Stimulated activated CD4-positive, alpha-beta T cell treated with anti-CD3 and anti-CD28 coated beads, Interleukin-1b, Interleukin-23, amount 100 ng/mL, for 24 hours (primary cell): Measurements from ENCODE around the gene PRR18.
"Not testable (repeated sequence)": the region's sequence is repeated elsewhere in the genome, so short reads cannot be mapped to it uniquely, and the experiment has no call there.

ENCODE experiments used
- DNase-seq, 4 experiments: peaks; one replicate each; pipeline ENCODE4 v3.0.0-alpha.2; 2020; ENCODE audit warnings: low read depth in 4 of 4, low spot score in 1 of 4

The PRR18 gene, protein sequence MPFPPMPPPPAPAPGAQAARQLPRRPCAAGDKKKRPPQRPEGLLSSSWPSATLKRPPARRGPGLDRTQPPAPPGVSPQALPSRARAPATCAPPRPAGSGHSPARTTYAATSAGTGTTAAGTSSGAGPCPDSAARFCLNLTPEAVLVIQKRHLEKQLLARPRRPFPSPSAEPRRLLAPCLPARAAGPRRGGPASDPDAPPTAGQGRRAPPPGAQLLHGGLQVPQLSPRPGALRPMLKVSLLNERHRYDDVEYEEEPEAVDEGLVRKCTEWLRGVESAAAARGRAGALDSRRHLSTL

DNA sequence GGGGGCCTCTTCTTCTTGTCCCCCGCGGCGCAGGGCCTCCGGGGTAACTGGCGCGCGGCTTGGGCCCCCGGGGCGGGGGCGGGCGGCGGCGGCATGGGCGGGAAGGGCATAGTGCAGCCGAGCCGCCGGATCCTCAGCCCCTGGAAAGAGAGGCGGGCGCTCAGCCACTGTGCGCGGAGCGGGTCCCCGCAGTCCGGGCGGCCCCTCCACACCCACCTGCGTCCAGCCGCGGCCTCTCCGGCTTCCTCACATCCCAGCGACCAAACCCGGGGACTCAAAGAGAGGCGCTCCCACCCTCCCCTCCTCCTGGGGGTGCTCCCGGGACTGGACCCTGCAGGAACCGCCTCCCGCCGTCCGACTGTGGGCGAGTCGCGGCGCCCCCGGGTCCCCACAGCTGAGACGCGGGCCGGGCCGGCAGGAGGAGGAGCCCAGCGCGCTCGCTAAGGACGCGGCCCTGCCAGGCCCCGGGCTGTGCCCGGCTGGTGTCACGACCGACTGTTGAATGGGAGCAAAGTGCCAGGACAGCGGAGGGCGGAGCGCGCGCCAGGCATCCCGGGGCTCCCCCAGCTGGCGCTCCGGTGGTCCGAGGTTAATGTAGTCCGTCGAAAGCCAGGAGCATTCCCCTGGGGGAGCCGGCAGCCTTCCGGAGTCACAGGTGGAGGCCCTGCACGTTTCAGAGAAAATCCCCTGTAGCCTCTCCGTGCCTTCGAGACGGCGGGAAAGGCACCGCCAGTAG, at the start of gene PRR18:
Gene PRR18 (minus strand): TSS at position 360 of the 736 bp plus-strand sequence. CDS start 250 bp downstream, at position 110.
- no peak for DNase-seq

DNA sequence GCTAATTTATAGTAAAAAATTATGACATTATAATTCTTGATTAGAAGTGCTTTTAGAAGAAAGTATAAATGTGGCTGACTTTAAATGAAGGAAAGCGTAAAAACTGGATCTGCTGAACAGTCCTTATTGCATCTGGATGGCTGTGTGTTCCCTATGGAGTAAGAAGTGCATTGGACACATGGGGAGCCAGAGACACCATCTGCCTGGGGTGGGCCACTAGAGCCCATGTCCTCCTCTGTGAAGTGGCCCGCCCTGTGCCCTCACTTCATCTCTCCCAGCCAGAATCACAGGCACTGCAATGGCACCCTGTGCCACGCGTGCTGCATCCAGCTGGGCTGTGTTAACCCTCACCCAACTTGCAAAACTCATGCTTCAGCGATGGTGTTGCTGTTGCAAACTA, 47.4 kb upstream of the PRR18 start:
- no peak for DNase-seq

DNA sequence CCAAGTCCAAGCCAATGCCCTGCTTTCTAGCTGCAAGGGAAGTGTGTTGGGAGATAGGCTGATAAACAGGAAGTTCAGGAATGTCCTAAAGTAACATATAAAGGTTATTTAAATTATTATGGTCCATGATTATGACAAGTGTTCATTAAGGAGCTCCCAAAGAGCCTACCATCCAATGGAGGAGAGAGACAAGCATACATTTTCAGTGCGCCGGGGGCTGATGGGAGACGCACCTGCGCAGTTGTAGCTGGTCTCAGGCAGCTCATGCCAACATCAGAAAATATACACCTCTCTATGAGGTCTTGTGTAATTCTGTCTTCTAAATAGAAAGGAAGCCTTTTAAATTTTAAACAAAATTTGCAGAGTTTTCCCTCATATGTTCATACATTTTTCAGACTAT, 46.8 kb upstream of the PRR18 start:
- DNase-seq, result no peak

DNA sequence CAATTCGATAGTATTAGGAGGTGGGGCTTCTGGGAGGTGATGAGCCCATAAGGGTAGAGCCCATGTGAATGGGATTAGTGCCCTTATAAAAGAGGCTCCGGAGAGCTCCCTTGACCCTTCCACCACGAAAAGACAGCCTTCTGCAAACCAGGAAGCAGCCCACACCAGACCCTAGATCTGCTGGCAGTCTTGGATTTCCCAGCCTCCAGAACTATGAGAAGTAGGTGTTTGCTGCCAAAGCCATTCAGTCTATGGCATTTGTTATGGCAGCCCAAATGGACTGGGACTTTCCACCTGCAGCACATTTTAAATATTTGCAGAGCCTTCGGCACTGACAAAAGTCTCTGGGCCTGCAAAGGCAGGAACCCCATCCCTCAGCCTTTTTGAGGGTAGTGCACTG, 46.0 kb upstream of the PRR18 start:
- no peak for DNase-seq

DNA sequence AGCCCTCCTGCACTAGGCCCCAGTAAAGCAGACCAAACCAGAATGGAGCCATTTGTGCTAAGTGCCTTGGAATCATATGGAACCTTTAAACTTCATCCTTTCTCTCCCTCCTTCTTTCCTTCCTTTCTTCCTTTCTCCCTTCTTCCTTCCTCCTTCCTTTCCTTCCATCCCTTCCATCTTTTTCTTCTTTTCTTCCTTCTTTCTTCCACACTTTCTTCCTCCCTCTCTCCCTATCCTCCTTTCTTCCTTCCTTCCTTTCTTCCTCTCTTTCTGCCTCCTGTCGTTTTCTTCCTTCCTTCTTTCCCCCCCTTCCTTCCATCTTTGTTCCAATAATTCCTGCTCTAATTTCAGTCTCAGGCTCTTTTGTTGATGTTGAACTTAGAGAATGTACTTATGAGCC, 45.3 kb upstream of the PRR18 start:
- no peak for DNase-seq

DNA sequence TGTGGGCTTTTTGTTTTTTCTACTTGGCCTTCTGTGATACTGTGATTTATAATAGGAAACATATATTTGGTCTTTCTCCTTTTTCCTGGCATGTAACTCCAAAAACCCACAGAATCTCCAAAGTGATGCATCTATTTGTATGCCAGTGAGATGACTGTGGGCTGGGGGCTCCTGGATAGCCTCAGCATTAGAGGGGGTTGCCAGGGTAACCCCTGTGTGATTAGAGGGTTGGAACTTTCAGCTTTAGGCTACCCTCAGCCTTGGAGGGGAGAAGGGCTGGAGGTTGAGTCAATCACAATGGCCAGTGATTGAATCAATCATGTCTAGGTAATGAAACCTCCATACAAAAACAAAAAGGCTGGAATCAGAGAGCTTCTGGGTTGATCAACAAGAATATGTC, 44.7 kb upstream of the PRR18 start:
- DNase-seq, result no peak

DNA sequence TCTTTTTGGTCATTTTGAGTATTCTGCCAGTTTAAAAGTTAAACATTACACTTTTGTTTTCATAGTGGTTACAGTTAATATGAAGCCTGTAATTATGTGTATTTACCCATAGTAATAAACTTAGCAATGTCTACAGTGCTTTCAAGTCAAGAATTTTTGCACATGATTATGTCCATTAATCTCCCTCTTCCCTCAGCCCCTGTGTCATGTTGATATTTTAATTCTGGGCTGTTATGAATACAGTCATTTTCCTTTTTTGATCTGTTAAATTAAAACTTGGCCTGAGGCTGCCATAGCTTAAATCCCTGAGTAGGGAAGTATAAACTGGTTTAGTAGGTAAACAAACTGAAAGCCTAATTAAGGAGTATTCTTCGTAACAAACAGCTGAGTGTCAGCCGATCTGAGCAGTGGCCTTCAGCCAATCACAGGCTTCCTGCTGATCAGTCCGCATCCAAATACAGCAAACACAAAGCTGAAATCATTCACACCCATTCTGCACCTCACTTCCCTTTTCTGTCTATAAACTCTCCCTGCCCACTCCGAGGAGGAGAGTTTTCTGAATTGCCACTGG, 43.6 kb upstream of the PRR18 start:
- DNase-seq, result no peak

DNA sequence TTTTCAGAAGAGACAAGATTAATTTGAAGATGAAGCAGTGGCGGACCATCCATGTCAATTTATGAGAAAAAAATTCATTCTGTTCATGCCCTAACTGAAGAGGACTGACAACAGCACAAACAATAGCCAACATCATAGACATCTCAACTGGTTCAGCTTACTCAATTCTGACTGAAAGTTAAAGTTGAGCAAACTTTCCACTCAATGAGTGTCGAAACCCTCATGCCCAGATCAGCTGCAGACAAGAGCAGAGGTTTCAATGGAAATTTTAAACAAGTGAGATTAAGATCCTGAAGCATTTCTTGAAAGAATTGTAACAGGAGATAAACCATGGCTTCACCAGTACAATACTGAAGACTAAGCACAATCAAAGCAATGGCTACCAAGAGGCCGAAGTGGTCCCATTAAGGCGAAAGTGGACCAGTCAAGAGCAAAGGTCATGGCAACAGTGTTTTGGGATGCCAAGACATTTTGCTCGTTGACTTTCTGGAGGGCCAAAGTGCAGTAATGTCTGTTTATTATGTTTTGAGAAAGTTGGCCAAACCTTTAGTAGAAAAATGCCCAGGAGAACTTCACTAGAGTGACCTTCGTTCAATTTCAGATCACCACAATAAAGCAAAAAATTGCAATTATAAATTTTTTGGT, 40.2 kb upstream of the PRR18 start:
- no peak for DNase-seq

DNA sequence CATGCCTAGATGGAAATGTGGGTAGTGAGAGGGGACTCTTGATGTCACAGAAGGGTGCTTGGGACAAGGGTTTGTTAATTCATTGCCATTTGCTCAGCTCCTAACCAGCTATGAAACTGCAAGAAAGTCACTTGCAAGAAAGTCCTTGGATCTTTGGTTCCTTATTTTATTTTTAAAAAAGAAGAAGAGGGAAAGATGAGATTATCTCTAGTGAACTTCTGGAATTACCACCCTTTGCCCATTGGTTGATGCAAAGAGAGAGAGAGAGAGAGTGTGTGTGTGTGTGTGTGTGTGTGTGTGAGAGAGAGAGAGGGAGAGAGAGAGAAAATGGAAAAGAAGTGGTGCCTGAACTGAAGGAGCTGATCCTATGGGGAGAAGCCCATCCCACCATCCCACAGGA, 38.8 kb upstream of the PRR18 start:
- DNase-seq, result no peak

DNA sequence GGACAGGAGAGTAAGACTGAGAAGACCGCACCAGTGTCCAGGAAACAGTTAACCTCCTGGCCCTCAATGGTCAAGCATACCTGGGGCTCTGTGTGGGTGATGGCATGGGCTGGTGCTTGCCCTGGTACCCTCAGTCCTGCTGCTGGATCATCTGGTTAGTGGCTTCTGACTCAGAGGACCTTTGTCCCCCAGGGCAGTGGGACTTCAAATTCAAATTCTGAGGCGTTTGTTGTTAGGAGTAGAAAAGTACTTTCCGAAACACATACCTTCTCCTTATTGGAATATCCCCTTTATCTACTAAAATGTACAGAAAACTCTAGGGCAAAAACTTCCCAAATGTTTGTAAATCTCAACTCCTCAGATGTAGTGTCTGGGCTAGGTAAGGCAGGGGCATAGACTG, 38.3 kb upstream of the PRR18 start:
- DNase-seq, result no peak

DNA sequence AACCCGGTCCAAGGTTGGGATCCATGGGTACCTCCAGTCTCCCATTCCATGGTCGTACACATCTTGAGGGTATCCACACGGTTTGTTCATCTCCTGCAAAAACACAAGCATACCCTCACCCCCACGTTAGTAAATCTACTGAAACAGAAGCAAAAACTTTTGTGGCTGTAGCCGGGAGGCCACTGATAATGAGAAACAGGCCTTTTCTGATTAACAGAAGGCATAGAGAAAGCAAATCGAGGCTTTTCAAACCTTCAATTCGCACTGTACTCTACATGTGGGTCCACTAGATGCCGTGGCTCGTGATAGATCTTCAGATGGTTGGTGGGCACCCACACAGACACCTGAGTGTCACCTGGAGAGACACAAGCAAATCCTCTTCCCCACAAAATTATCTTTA, 37.5 kb upstream of the PRR18 start:
- not testable (repeated sequence) for DNase-seq

DNA sequence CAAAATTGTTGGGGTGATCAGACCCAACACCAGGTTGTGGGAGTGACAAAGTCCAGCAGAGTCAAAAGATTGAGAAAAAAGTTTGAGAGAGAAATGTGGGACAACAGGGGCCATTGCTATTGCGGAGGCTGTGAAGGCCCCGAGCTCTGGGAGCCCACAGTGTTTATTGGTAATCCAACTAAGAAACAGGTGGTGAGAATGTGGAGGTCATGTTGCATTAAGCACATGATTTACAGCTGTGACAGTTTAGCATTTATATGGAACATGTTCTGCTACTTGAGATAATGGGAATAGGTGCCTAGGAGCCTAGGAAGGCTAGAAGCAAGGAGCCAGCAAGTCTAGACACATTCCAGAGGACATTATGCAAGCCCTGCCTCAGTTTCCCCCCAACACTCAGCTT, 36.7 kb upstream of the PRR18 start:
- DNase-seq, result not testable (repeated sequence)

DNA sequence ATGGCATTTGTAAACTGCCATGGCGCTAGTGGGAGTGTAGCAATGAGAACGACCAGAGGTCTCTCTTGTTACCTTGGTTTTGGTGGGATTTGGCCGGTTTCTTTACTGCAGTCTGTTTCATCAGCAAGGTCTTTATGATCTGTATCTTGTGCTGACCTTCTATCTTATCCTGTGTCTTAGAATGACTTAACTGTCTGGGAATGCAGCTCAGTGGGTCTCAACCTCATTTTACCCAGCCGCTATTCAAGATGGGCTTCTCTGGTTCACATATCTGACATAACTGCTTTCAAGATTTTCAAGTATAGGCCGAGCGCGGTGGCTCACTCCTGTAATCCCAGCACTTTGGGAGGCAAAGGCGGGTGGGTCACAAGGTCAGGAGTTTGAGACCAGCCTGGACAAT, 36.0 kb upstream of the PRR18 start:
- no peak for DNase-seq

DNA sequence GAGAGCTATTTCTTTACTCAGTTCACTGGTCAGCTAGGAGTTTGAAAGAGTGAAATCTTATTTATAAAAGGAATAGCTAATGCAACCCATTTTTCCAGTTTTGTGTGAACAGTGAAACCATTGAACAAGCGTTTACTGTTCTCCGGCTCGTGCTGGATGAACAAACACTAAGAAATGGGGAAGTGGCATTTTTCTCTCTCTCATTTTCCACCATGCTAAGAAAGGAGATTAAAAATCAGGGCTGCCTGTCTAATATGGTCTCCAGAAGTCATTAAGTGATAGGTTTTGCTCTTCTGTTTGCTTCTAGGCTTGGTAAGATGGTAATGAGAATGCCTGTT, 34.9 kb upstream of the PRR18 start:
- no peak for DNase-seq

DNA sequence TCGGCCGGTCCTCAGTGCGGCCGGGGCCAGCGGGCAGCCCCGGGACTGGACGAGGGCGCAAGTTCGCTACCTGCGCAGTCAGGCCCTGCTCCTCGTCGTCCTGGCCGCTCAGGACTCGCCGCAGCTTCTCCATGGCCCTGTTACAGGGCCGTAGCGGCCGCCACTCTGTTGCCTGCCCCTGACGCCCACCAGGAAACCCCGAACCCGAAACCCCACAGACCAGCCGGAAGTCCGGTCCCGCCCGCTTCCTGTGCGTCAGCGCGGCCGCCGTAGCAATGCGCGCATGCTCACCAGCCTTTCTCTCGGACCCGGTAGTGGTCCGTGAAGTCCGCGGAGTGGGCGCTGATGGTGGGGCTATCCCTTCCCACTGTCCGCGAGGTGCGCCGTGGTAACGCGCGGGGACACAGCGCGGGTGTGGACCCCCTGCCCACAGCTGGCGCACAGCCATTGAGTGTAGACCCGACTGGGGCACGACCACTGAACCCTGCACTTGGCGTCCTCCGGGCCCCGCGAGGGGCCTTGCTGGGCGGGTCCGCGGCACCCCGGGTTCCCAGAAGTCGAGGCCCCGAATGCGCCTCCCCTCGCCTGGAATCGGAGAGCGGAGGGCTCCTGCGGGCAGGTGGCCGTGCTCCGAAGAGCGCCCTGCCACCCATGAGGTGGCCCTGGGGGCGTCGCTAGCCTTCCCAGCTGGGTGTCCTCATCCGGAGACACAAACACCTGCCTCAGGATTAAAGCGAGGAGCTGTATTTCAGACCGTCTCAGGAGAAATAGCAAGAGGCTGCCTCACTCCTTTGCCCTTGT, 34.4 kb upstream of the PRR18 start, which contains the start of gene SFT2D1:
Gene SFT2D1 (minus strand): TSS at position 197 of the 801 bp plus-strand sequence. CDS start 64 bp downstream, at position 133.
- peak; percentile 45 to 76 (median 62) for DNase-seq

DNA sequence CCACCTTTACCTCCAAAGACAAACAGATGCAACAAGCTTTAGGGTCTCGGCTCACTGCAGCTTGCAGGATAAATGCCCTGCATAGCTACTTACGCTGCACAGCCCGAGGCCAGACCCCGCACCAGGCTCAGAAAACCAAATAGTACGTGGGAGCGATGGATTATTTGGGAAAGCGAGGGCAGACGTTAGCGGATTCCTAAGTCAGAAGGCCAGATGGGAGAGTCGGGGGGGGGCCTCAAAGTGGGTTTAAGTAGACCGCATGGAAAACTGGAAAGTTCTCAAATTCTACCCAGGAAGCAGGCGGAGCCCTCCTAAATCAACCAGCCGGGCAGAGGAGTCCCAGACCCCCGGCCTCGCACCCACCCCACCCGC, 33.8 kb upstream of the PRR18 start:
- DNase-seq, result no peak

DNA sequence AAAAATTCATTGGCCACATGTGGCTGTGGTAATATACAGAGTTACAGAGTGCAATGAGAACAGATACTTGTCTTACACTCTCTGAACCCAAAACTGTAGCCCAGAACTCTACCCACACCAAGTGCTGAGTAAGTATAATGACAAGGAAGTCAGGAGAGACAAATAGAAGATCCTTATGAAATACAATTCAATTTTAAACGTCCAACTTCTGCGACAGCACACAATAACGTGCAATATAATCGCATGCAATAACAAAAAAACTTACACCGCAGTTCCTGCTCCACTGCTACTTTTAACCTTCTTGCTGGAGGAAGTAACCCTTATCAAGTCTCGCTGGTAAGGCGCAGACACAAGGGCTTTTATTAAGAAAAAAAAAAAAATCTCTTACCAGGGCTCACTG, 33.3 kb upstream of the PRR18 start:
- no peak for DNase-seq

DNA sequence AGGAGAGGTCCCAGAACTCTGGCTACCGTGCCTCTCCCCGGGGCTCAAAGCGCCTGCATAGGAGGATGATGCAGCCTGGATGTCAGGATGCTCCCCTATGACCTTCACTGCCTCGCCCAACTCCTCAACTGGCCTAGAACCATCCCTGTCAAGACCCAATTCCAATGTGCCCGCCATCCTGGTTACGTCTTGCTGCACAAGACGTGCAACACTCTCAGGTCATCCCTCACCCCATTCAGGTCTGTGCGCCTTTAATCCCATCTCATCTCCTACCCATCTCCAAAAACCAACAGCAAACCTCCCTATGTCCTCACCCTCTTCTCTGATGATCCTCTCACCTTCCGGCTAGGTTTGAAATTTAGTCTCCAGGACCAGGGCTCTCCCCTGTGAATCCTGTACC, 30.7 kb upstream of the PRR18 start:
- DNase-seq, result no peak

DNA sequence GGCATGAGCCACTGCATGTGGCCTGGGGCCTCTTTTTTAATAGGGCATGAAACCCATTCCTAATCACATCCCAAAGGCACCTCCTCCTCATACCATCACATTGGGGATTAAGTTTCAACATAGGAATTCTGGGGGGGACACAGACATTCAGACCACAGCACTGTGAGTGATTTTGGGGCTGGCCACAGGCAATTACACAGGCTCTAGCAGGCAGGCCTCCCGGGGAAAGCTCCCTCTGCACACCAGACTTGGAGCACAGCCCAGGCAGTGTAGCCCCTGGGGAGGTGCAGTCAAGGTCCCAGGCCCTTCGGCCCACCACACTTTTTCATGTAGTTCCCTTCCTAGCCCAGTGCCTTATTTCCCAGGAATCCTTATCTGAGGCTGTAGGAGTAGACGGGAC, 28.7 kb upstream of the PRR18 start:
- no peak for DNase-seq

DNA sequence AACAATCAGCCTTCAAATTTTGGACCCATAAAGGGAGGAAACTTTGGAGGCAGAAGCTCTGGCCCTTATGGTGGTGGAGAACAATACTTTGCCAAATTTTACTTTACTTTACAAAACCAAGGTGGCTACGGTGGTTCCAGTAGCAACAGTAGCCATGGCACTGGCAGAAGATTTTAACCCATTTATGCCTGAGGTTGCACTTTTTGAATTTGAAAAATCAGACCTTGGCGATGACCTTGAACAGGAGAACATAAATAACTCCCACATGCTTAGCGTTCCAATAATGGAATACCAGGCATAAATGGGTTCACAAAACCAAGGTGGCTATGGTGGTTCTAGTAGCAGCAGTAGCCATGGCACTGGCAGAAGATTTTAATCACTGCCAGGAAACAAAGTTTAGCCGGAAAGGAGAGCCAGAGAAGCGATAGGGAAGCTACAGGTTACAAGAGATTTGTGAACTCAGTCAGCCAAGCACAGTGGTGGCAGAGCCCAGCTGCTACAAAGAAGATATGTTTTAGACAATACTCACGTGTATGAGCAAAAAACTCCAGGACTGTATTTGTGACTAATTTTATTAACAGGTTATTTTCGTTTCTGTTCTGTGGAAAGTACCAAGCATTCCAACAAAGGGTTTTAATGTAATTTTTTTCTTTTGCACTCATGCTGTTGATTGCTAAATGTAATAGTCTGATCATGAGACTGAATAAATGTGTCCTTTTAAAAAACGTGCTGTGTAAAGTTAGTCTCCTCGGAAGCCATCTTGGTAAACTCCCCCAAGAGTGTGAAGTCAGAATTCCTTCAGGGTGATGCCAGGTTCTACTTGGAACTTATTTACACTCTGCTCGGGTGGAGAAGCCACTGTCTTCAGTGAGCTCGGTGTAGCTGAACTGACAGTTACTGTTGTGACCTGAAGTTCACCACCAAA, 27.4 kb upstream of the PRR18 start:
- no peak for DNase-seq
